GM18511 (cell line): Measurements from ENCODE around the gene AP1B1.
"Not testable (repeated sequence)": the region's sequence is repeated elsewhere in the genome, so short reads cannot be mapped to it uniquely, and the experiment has no call there.

Experiments used
- ATAC-seq: cut with Tn5 transposase; IDR thresholded peaks from one replicate; pipeline ENCODE4 v1.9.1; 2021; ENCODE audit warnings: mild to moderate bottlenecking, moderate library complexity; ENCODE audit not compliant: unreplicated experiment

The AP1B1 gene

GRCh38 chr22:29351891-29352290 lies 36.5 kb downstream of the AP1B1 start:
- no peak for ATAC-seq

- ATAC-seq, result no peak
These were observed 37.3 kb downstream of the AP1B1 start for GRCh38 chr22:29351042-29351441.

GRCh38 chr22:29348956-29349355 lies 39.4 kb downstream of the AP1B1 start:
- no peak for ATAC-seq

GRCh38 chr22:29348041-29348440 lies 40.3 kb downstream of the AP1B1 start:
- ATAC-seq, result no peak

- ATAC-seq, result no peak
These were observed 41.7 kb downstream of the AP1B1 start for GRCh38 chr22:29346659-29347058.

GRCh38 chr22:29345932-29346331 lies 42.4 kb downstream of the AP1B1 start:
- ATAC-seq, result no peak

GRCh38 chr22:29344889-29345288 lies 43.5 kb downstream of the AP1B1 start:
- not testable (repeated sequence) for ATAC-seq

GRCh38 chr22:29344137-29344536 lies 44.2 kb downstream of the AP1B1 start:
- no peak for ATAC-seq

GRCh38 chr22:29343313-29343805 lies 45.0 kb downstream of the AP1B1 start:
- ATAC-seq, result no peak

GRCh38 chr22:29342577-29343312 lies 45.6 kb downstream of the AP1B1 start:
- no peak for ATAC-seq

GRCh38 chr22:29342177-29342576 lies 46.2 kb downstream of the AP1B1 start:
- no peak for ATAC-seq

GRCh38 chr22:29341849-29342127 lies 46.6 kb downstream of the AP1B1 start:
- no peak for ATAC-seq

- no peak for ATAC-seq
These were observed 47.1 kb downstream of the AP1B1 start for GRCh38 chr22:29341056-29341848.

- ATAC-seq, result no peak
These were observed 47.8 kb downstream of the AP1B1 start for GRCh38 chr22:29340566-29340965.

- ATAC-seq, result no peak
These were observed 48.8 kb downstream of the AP1B1 start for GRCh38 chr22:29339381-29340235.

GRCh38 chr22:29338398-29338797 lies 50.0 kb downstream of the AP1B1 start:
- no peak for ATAC-seq

- ATAC-seq, result no peak
These were observed 50.6 kb downstream of the AP1B1 start for GRCh38 chr22:29337631-29338284.

- ATAC-seq, result no peak
These were observed 51.4 kb downstream of the AP1B1 start for GRCh38 chr22:29336751-29337490.

GRCh38 chr22:29335656-29336055 lies 52.7 kb downstream of the AP1B1 start:
- ATAC-seq, result no peak

- no peak for ATAC-seq
These were observed 53.5 kb downstream of the AP1B1 start for GRCh38 chr22:29334696-29335344.
